ENCODE results near the gene TOX4.
"Not testable (repeated sequence)": the region's sequence is repeated elsewhere in the genome, so short reads cannot be mapped to it uniquely, and the experiment has no call there.

Gene TOX4

GRCh38 chr14:21476925-21477681 lies at the start of gene TOX4, which contains the start of gene RAB2B:
TSS of gene TOX4 (plus strand) at chr14:21477195. CDS start at chr14:21477279, 84 bp downstream.
TSS of gene RAB2B (minus strand) at chr14:21476959. CDS start at chr14:21476872, 87 bp downstream.
- DNase-seq (ENCODE audit: low spot score) = peak; percentile 97

GRCh38 chr14:21428930-21429329 lies 48.1 kb upstream of the TOX4 start:
- no peak for DNase-seq (ENCODE audit: low spot score)

- DNase-seq (ENCODE audit: low spot score) = no peak
Observed at GRCh38 chr14:21431126-21431525, 45.9 kb upstream of the TOX4 start.

- no peak for DNase-seq (ENCODE audit: low spot score)
Observed at GRCh38 chr14:21436567-21437062, 40.4 kb upstream of the TOX4 start.

GRCh38 chr14:21437063-21437901 lies 39.7 kb upstream of the TOX4 start:
- DNase-seq (ENCODE audit: low spot score) = peak; percentile 98

GRCh38 chr14:21440859-21441258 lies 36.1 kb upstream of the TOX4 start:
- DNase-seq (ENCODE audit: low spot score) = no peak

GRCh38 chr14:21442657-21443056 lies 34.3 kb upstream of the TOX4 start:
- not testable (repeated sequence) for DNase-seq (ENCODE audit: low spot score)

GRCh38 chr14:21449899-21450216 lies 27.1 kb upstream of the TOX4 start:
- DNase-seq (ENCODE audit: low spot score) = no peak

GRCh38 chr14:21454843-21455544 lies 22.0 kb upstream of the TOX4 start:
- DNase-seq (ENCODE audit: low spot score) = peak; percentile 9

GRCh38 chr14:21455592-21455911 lies 21.4 kb upstream of the TOX4 start:
- peak; percentile 33 for DNase-seq (ENCODE audit: low spot score)

- DNase-seq (ENCODE audit: low spot score) = peak; percentile 100
Observed at GRCh38 chr14:21455912-21456667, 20.9 kb upstream of the TOX4 start, which contains the start of gene CHD8. TSS of gene CHD8 (minus strand) at chr14:21456123. CDS start at chr14:21431643, 24,480 bp downstream.

- DNase-seq (ENCODE audit: low spot score) = no peak
Observed at GRCh38 chr14:21467616-21468015, 9.4 kb upstream of the TOX4 start.

GRCh38 chr14:21475767-21476522 lies 1.1 kb upstream of the TOX4 start:
- DNase-seq (ENCODE audit: low spot score) = no peak

GRCh38 chr14:21476523-21476924 lies 471 bp upstream of the TOX4 start:
- DNase-seq (ENCODE audit: low spot score) = peak; percentile 76

- DNase-seq (ENCODE audit: low spot score) = peak; percentile 77
Observed at GRCh38 chr14:21486640-21487087, 9.7 kb downstream of the TOX4 start.

GRCh38 chr14:21494902-21495762 lies 18.1 kb downstream of the TOX4 start:
- no peak for DNase-seq (ENCODE audit: low spot score)

- DNase-seq (ENCODE audit: low spot score) = no peak
Observed at GRCh38 chr14:21496453-21496852, 19.5 kb downstream of the TOX4 start.

GRCh38 chr14:21498540-21499526 lies 21.8 kb downstream of the TOX4 start:
- peak; percentile 61 for DNase-seq (ENCODE audit: low spot score)

GRCh38 chr14:21501568-21501967 lies 24.6 kb downstream of the TOX4 start:
- no peak for DNase-seq (ENCODE audit: low spot score)
